Astrocyte (in vitro differentiated cells and primary cell): ENCODE results near the gene PTPRN2.

ENCODE experiments used
- EZH2 ChIP-seq: IDR thresholded peaks from 2 replicates; pipeline ENCODE4 v1.6.1; 2012; ENCODE audit warnings: mild to moderate bottlenecking, low read length, inconsistent platforms; ENCODE audit not compliant: insufficient read depth
- TF ChIP-seq, protein P1 (sequence below): IDR thresholded peaks from 2 replicates; pipeline ENCODE4 v1.5.1; 2011; ENCODE audit warnings: low read depth, mild to moderate bottlenecking, inconsistent platforms, low read length, moderate library complexity; ENCODE audit not compliant: insufficient read depth

GRCh38 chr7:158032561-158033115, 555.0 kb downstream of the PTPRN2 start:
- TF ChIP-seq, protein P1, sequence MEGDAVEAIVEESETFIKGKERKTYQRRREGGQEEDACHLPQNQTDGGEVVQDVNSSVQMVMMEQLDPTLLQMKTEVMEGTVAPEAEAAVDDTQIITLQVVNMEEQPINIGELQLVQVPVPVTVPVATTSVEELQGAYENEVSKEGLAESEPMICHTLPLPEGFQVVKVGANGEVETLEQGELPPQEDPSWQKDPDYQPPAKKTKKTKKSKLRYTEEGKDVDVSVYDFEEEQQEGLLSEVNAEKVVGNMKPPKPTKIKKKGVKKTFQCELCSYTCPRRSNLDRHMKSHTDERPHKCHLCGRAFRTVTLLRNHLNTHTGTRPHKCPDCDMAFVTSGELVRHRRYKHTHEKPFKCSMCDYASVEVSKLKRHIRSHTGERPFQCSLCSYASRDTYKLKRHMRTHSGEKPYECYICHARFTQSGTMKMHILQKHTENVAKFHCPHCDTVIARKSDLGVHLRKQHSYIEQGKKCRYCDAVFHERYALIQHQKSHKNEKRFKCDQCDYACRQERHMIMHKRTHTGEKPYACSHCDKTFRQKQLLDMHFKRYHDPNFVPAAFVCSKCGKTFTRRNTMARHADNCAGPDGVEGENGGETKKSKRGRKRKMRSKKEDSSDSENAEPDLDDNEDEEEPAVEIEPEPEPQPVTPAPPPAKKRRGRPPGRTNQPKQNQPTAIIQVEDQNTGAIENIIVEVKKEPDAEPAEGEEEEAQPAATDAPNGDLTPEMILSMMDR: no peak
- no peak for TF ChIP-seq EZH2
